Measurements from ENCODE around the gene CDH5. TPM values are rescaled to one million over a fixed set of nuclear protein-coding genes. Genes with fewer than 3 reads are reported as not detected.

CDH5 gene
- total RNA-seq, 2 donors from 2014 or later: 0.18 TPM; not detected in 1

GRCh38 chr16:66358231-66358630 lies 8.3 kb upstream of the CDH5 start:
- Mint-ChIP-seq H3K4me1 (no peaks in the 10 kb centered on the region), H3K27ac (no peak overlapping the region), H3K4me3 (no peak overlapping the region), H3K27me3 (ENCODE audit: insufficient read depth) (peaks cover 10% of the 10 kb centered on the region), H3K36me3 (ENCODE audit: low read depth) (no peaks in the 10 kb centered on the region), H3K9me3 (no peaks in the 10 kb centered on the region)
- H3K4me3 ChIP-seq (ENCODE audit: low read length): no peak overlapping the region
- no peak for DNase-seq
- 90 to 100% methylated on average over 1 of the region's 1 CpG for WGBS, 2 experiments (ENCODE audit: insufficient coverage in 1 of 2, insufficient read length in 1 of 2)
- no peaks in the 10 kb centered on the region for H3K27me3 ChIP-seq (ENCODE audit: control insufficient read depth, insufficient read depth, low read length, poor library complexity, severe bottlenecking)
- no peak for TF ChIP-seq CTCF (conservative IDR thresholded peaks at IDR 0.05)
- no peak overlapping the region for H3K9ac ChIP-seq (ENCODE audit: extremely low read depth, low read length, poor library complexity, severe bottlenecking)
- H3K9me3 ChIP-seq (ENCODE audit: control insufficient read depth, low read length): no peaks in the 10 kb centered on the region
- no peak overlapping the region for H3K27ac ChIP-seq (ENCODE audit: low read depth, low read length)
- H3K36me3 ChIP-seq (ENCODE audit: control insufficient read depth, insufficient read depth, low read length): no peaks in the 10 kb centered on the region
- peaks cover 4% of the 10 kb centered on the region for H3K4me1 ChIP-seq (ENCODE audit: control insufficient read depth, insufficient read depth, low read length)

DNA sequence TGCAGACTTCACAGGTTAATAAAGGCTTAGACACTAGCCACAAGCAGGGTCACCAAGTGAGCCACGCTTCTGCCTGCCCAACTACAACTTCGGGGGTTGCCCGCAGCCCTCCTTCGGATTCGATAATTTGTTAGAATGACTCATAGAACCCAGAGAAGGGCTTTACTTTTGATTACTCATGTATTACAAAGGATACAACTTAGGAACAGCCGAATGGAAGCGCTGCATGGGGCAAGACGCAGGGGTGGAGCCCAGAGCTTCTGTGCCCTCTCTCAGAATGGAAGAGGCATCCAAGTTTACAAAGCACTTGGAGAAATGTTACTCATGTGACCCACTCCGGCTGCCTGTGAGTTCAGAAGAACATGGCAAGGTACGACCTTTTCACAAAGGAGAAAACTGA lies 7.5 kb upstream of the CDH5 start:
- DNase-seq: no peak
- Mint-ChIP-seq H3K9me3 (no peaks in the 10 kb centered on the region), H3K4me3 (no peak overlapping the region), H3K27ac (peak overlapping the region; percentile 28), H3K36me3 (ENCODE audit: low read depth) (no peaks in the 10 kb centered on the region), H3K4me1 (peaks cover 4% of the 10 kb centered on the region), H3K27me3 (ENCODE audit: insufficient read depth) (peaks cover 10% of the 10 kb centered on the region)
- Histone ChIP-seq H3K27me3 (ENCODE audit: control insufficient read depth, insufficient read depth, low read length, poor library complexity, severe bottlenecking) (no peaks in the 10 kb centered on the region), H3K36me3 (ENCODE audit: control insufficient read depth, insufficient read depth, low read length) (no peaks in the 10 kb centered on the region), H3K4me3 (ENCODE audit: low read length) (no peak overlapping the region), H3K9me3 (ENCODE audit: control insufficient read depth, low read length) (no peaks in the 10 kb centered on the region), H3K27ac (ENCODE audit: low read depth, low read length) (no peak overlapping the region), H3K9ac (ENCODE audit: extremely low read depth, low read length, poor library complexity, severe bottlenecking) (no peak overlapping the region), H3K4me1 (ENCODE audit: control insufficient read depth, insufficient read depth, low read length) (peaks cover 5% of the 10 kb centered on the region)
- WGBS, 2 experiments (ENCODE audit: insufficient coverage in 1 of 2, insufficient read length in 1 of 2): 76 to 90% methylated on average over 10 of the region's 10 CpGs
- TF ChIP-seq CTCF (conservative IDR thresholded peaks at IDR 0.05): no peak

DNA sequence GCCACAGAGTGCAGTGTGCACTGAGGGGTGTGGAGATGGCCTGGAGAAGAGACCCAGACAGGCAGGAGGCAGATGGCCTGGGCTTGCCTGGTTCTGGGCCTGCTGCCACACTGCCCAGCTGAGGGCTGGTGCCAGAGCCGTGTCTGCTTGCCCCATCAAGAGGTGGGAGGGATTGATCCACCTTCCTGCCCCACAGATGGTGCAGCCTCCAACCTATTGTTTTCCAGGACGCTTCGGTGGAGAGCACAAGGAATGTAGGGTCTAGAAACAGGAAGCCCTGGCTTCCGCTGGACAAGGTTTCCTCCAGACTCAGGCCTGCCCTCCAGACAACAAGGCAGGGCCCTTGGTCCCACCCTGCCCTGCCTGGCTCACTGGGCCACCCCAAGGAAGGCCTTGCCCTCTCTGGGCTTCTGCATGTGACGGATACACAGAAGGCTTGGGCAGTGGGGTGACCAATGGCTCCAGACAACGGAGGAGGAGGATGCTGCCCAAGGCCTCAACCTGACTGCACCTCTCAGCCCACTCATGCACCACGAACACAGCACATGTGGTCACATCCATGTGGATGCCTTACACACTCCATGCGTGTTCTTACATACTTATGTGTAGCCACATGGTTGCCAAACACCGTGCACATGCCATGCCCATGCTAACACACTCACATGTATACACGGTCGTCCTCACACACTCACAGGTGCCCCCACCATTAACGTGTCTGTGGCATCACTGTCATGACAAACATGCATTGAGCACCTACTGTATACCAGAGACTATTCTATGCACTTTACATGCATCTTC lies 6.5 kb upstream of the CDH5 start:
- no peak overlapping the region for H3K4me3 Mint-ChIP-seq
- 86 to 88% methylated on average over 11 to 12 of the region's 12 CpGs for WGBS, 2 experiments (ENCODE audit: insufficient coverage in 1 of 2, insufficient read length in 1 of 2)
- Histone ChIP-seq H3K9me3 (ENCODE audit: control insufficient read depth, low read length) (no peaks in the 10 kb centered on the region), H3K36me3 (ENCODE audit: control insufficient read depth, insufficient read depth, low read length) (no peaks in the 10 kb centered on the region), H3K9ac (ENCODE audit: extremely low read depth, low read length, poor library complexity, severe bottlenecking) (no peak overlapping the region), H3K27ac (ENCODE audit: low read depth, low read length) (no peak overlapping the region), H3K4me1 (ENCODE audit: control insufficient read depth, insufficient read depth, low read length) (peaks cover 11% of the 10 kb centered on the region), H3K4me3 (ENCODE audit: low read length) (no peak overlapping the region), H3K27me3 (ENCODE audit: control insufficient read depth, insufficient read depth, low read length, poor library complexity, severe bottlenecking) (no peaks in the 10 kb centered on the region)
- TF ChIP-seq CTCF (conservative IDR thresholded peaks at IDR 0.05): no peak
- H3K36me3 Mint-ChIP-seq (ENCODE audit: low read depth): no peaks in the 10 kb centered on the region
- H3K27ac Mint-ChIP-seq: peak overlapping the region; percentile 28
- H3K4me1 Mint-ChIP-seq: peaks cover 11% of the 10 kb centered on the region
- H3K27me3 Mint-ChIP-seq (ENCODE audit: insufficient read depth): peaks cover 10% of the 10 kb centered on the region
- H3K9me3 Mint-ChIP-seq: no peaks in the 10 kb centered on the region
- no peak for DNase-seq
